Inflammatory macrophage (primary cell): Measurements from ENCODE around the gene ELAVL2.

Experiments used
- DNase-seq, 2 donors: peaks; one replicate each; pipeline ENCODE4 v3.0.0-alpha.2; 2020 to 2022
- total RNA-seq, 18 experiments: gene quantifications; one replicate each; lab custom pipeline; 2026; ENCODE audit warnings: mixed read lengths in 6 of 18, inconsistent platforms in 2 of 18; lab: John Stamatoyannopoulos, UW

Gene ELAVL2
- 0 to 0.25 (median 0) reads per million in 18 experiments for total RNA-seq

- DNase-seq, result no peak
Observed at GRCh38 chr9:23826120-23826629, at the start of gene ELAVL2. TSS of gene ELAVL2 (minus strand) at chr9:23826240. CDS start at chr9:23762234, 64,006 bp downstream.

DNA sequence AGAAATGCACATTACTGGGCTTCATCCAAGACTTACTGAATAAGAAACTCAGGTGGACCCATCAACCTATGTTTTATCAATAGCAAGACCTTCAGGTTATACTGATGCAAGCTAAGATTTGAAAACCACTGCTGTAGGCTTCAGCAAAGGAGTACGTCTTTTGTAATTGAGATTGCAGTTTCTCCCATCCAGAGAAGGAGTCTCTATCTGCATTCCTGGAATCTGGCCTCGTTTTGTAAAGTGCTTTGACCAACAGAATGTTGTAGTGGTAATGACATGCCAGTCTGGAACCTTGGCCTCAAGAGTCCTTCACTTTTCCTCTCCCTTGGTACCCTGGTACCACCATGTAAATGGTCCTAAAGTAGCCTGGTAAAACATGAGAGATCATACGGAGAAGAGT, 32.2 kb upstream of the ELAVL2 start:
- DNase-seq, result no peak

DNA sequence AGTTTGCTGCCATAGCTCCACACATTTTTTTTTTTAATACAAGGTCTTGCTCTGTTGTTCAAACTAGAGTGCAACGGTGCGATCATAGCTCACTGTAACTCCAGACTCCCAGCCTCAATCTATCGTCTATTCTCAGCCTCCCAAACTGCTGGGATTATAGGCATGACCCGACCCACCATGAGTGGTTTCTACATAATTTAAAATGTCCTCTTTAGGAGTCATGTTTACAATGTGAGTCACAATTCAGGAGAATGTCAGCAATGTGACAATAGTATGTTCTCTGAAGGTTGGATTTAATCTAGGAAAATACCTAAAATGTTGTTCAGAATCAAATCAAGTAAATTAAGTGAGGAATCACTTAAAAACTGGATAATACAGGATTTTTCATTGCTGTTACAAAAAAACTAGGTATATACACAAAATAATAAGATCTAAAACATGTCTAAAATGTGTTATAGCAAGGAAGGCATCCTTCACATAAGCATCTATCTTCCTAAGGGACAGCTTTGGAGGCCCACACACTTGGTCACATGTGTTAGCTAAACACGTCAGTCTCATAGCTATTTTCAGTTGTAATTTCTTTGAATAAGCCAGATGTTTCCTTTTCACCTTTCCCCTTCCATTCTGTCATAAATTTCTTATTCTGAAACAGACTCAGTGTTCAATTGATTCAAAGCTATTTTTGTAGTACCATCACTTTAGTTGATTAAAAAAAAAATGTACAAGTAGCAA, 30.0 kb upstream of the ELAVL2 start:
- DNase-seq, result no peak

- no peak for DNase-seq
Observed at GRCh38 chr9:23850690-23851629, 24.9 kb upstream of the ELAVL2 start.

GRCh38 chr9:23850242-23850689, 24.2 kb upstream of the ELAVL2 start:
- DNase-seq, result no peak

DNA sequence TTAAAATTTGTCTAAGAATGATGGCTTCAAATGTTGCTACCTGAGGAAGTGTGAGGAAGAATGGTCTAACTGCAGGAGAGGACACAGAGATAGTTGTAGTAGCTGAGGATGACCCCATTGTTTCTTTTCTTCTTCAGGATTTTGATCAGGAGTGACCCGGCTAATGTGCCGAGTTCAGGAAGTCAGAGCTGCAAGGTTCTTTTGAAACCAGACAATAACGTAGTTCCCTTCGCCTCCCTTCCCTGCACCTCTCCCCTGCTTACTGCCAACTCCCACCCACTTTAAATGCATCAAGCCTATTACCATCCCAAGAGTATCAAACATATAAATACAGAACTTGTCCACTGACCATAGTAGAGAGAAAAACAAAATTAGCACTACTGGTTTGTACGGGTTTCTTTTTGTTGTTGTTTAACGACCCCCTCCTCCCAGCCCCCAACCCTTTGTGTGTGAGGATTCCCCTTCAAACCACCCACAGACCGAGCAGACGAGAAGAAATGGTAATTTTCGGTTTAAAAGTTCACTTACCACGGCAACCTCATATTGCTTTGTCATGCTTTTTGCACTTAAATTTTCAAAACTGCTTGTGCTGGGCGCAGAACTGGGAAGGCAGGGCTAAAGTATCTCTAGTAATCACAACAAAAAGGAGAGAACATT, 23.5 kb upstream of the ELAVL2 start:
- no peak for DNase-seq

- DNase-seq, result no peak
Observed at GRCh38 chr9:23842565-23843129, 16.6 kb upstream of the ELAVL2 start.

- DNase-seq, result no peak
Observed at GRCh38 chr9:23841304-23841703, 15.3 kb upstream of the ELAVL2 start.

DNA sequence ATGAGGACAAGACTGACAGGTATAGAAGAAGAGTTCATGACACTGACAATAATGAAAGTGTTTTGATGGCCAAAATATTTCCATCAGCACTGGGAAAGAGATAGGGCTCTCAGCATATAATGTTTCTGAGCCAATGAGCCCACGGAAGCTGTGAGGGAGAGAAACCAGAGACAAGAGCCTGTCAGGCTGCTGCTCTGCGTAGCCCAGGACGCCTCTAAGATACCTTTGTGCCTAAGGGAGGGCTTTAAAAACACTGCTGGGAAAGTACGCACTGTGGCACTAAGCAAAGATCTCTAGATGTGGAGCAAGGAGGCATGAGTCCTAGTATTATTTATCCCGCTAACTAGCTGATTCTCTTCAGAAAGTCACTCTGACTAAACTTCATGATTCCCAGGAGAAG, 11.0 kb upstream of the ELAVL2 start:
- DNase-seq, result no peak

DNA sequence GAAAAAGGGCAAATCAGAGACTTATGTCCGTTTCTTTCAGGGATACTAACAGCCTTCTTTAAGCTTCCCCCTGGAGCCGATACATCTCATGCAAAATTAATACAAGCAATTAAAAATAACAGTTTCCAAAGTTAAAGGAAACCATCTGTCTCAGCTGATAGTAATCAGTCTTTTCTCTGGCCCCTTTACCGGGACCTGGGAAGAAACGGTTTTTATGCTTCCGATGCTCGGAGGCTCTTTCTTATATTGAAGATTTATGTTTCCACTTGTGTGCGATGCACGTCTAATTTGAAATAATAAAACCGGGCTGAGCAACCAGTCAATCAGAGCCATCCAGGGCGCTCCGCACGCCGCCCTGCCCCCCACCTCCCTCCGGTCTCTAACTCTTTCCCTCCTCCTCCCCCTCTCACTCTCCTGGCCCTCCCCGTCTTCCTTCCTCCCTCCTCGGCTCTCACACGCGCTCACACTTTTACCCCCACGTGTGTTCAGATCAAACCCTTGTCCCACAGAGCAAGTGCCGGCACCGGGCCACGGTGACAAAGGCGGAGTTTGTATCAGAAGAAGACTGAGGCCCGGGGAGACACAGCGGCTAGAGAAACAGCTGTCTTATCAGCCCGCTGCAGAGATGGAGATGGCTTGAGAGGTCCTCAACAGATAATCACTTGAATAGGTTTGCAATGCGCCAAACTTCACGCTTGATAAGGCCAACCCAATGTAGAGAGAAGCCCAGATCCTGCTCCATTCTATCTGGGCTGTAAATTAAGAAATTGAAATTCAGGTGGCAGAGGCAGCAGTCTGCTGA, 5.1 kb upstream of the ELAVL2 start:
- DNase-seq, result no peak

DNA sequence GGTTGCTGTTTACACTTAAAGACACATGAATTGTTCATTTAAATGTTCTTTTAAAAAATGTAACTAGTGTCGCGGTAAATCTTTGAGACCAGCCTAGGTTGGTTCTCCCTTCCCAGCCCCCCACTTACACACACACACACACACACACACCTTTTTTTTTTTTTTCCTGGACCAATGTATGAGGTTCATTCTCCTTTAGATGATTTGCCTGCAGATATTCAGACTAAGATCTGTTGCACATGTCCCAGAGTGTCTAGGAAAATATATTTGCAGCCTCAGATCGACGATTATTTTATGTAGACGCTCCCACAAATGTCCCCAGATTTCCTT, 4.4 kb upstream of the ELAVL2 start:
- no peak for DNase-seq

- no peak for DNase-seq
Observed at GRCh38 chr9:23829580-23830475, 3.8 kb upstream of the ELAVL2 start.

DNA sequence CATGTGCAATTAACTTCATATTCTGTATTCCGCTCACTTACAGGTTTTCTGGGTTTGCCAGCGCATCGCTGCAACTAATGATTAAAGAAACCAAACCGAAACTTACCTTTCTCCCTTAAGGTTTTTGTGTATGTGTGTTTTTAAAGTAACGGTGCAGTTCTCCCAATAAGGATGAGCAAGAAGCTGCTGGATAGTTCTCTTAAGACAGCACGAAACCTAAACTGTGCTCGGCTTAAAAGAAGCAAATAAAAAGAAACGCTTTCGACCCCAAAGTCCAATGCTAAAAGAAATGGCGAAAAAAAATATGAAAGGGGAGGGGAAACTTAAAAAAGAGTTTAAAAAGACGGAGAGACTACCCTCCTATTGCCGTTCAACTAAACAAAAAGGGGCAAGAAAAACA, 340 bp downstream of the ELAVL2 start:
- no peak for DNase-seq

GRCh38 chr9:23824830-23825591, 1.0 kb downstream of the ELAVL2 start:
- no peak for DNase-seq

- no peak for DNase-seq
Observed at GRCh38 chr9:23823986-23824829, 1.8 kb downstream of the ELAVL2 start.

- no peak for DNase-seq
Observed at GRCh38 chr9:23823269-23823668, 2.8 kb downstream of the ELAVL2 start.

DNA sequence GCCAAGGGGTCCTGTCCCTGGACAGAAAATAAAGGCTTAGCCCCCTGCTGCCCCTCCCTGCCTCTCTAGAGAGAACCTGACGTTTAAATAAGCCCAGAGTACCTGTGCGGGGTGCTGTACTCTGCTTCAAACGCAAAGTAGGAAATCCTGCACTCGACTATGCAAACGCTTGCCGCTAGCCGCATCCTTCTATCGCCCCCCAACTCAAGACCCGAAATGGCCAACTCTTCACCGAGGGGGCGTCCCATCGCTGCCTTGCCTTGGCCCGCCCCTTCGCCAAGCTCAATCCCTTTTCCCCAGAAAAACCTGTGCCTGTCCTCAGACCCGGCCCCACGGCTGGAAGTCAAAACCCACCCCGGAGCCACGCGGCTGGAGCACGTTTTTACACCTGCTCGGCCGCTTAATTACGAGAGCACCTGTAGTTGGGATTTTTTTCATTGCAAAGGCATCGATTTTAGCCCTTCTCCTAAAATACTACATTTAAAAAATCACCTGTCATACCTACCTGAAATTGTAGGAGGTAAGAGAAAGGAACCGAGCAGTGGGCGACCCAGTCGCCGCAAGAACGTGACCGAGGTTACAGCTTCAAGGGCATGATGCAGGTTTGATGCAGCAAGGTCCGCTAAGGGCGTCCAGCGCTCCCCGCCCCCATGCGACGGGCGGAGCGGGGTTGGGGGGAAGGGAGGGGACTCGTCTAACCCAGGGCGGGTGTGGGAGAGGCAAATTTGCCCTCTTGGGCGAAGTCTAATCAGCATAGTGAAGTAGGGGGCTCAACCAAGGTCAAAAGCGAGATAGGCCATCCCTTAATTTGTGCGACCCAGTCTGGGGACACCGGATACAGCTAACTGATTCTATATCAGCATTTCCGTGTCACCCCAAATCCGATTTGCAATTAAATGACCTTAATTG, 3.5 kb downstream of the ELAVL2 start:
- DNase-seq, result no peak
